RWPE1 (cell line): ENCODE data around the gene PELI3.

Experiments used
- CTCF ChIA-PET: fragments of 350-600 bp; sonication (Branson Sonifier 250); formaldehyde crosslinking; extraction: SDS; loops from one replicate; lab custom pipeline; 2021; lab: Yijun Ruan, JAX
- POLR2A ChIA-PET: fragments of 400-600 bp; formaldehyde crosslinking; extraction: SDS; loops from one replicate; lab custom pipeline; 2020; ENCODE audit warnings: antibody characterized with exemption; ENCODE audit not compliant: low non-redundant PET; lab: Yijun Ruan, JAX
- DNase-seq: peaks from one replicate; pipeline ENCODE4 v3.0.0; 2012; ENCODE audit warnings: low spot score
- H3K27ac ChIP-seq: fragments of 450-650 bp; 2 replicates; pipeline ENCODE4 v1.5.1; 2017
- CTCF ChIP-seq: fragments of 450-650 bp; conservative IDR thresholded peaks from 2 replicates; pipeline ENCODE4 v1.5.1; 2017; ENCODE audit warnings: low read depth, mild to moderate bottlenecking

The PELI3 gene

GRCh38 chr11:66466225-66467033 lies at the start of gene PELI3:
Gene PELI3 (plus strand): TSS chr11:66466905. CDS start chr11:66468129, 1,224 bp downstream.
- TF ChIP-seq CTCF: no peak
- DNase-seq: peak; percentile 96
- ChIA-PET CTCF (interaction anchor here (0.5 to 0.6 kb wide), 3 partner anchors 10 to 225 kb away, joined by 3 read pairs; no protein-coding TSS in a partner anchor), POLR2A (interaction anchor here (0.6 to 0.9 kb wide), 4 partner anchors 14 to 147 kb away, joined by 4 to 6 read pairs (median 6); partner anchors contain the start of gene DPP3)
- peak within 1 kb of the TSS; percentile 71 for H3K27ac ChIP-seq

- POLR2A ChIA-PET: interaction anchor here (0.6 kb wide), 1 partner anchor 529 kb away, joined by 4 read pairs; the partner anchor contains the start of gene FIBP
- no peak for TF ChIP-seq CTCF
- H3K27ac ChIP-seq: no peak overlapping the region
- DNase-seq: no peak
- CTCF ChIA-PET: interaction anchor here (1.0 to 1.7 kb wide), 3 partner anchors 22 to 105 kb away, joined by 4 to 8 read pairs (median 4); partner anchors contain the start of gene MRPL11
Measured at GRCh38 chr11:66417000-66417399, 49.7 kb upstream of the PELI3 start.

- peak; percentile 97 for DNase-seq
- ChIA-PET CTCF (interaction anchor here (0.6 to 1.7 kb wide), 15 partner anchors 9 to 919 kb away, joined by 3 to 11 read pairs (median 4); partner anchors contain the start of genes MRPL11 and RBM4B), POLR2A (interaction anchor here (0.6 kb wide), 2 partner anchors 48 to 424 kb away, joined by 3 to 4 read pairs; partner anchors contain the start of gene PELI3)
- no peak; the same call in 1 of the 2 replicates for TF ChIP-seq CTCF
- H3K27ac ChIP-seq: no peak overlapping the region
Measured at GRCh38 chr11:66418168-66418985, 48.3 kb upstream of the PELI3 start.

GRCh38 chr11:66418986-66419308 lies 47.8 kb upstream of the PELI3 start:
- ChIA-PET CTCF (interaction anchor here (0.6 to 1.7 kb wide), 3 partner anchors 20 to 918 kb away, joined by 4 to 8 read pairs (median 5); partner anchors contain the start of genes MRPL11 and RBM4B), POLR2A (no interaction called here)
- H3K27ac ChIP-seq: no peak overlapping the region
- no peak for TF ChIP-seq CTCF
- no peak for DNase-seq

GRCh38 chr11:66419825-66420224 lies 46.9 kb upstream of the PELI3 start:
- ChIA-PET CTCF (interaction anchor here (0.8 kb wide), 1 partner anchor 11 kb away, joined by 3 read pairs; no protein-coding TSS in a partner anchor), POLR2A (no interaction called here)
- H3K27ac ChIP-seq: no peak overlapping the region
- no peak for DNase-seq
- no peak for TF ChIP-seq CTCF
